Stimulated activated CD8-positive, alpha-beta memory T cell treated with anti-CD3 and anti-CD28 coated beads, Interleukin-4, amount 100 ng/mL, for 1 hour (primary cell): ENCODE data around the gene FBXL2.

Experiments used
- DNase-seq, 2 donors: peaks; one replicate each; pipeline ENCODE4 v3.0.0-alpha.2; 2020; ENCODE audit warnings: low read depth in 2 of 2, low spot score in 1 of 2

FBXL2 gene, protein sequence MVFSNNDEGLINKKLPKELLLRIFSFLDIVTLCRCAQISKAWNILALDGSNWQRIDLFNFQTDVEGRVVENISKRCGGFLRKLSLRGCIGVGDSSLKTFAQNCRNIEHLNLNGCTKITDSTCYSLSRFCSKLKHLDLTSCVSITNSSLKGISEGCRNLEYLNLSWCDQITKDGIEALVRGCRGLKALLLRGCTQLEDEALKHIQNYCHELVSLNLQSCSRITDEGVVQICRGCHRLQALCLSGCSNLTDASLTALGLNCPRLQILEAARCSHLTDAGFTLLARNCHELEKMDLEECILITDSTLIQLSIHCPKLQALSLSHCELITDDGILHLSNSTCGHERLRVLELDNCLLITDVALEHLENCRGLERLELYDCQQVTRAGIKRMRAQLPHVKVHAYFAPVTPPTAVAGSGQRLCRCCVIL

DNA sequence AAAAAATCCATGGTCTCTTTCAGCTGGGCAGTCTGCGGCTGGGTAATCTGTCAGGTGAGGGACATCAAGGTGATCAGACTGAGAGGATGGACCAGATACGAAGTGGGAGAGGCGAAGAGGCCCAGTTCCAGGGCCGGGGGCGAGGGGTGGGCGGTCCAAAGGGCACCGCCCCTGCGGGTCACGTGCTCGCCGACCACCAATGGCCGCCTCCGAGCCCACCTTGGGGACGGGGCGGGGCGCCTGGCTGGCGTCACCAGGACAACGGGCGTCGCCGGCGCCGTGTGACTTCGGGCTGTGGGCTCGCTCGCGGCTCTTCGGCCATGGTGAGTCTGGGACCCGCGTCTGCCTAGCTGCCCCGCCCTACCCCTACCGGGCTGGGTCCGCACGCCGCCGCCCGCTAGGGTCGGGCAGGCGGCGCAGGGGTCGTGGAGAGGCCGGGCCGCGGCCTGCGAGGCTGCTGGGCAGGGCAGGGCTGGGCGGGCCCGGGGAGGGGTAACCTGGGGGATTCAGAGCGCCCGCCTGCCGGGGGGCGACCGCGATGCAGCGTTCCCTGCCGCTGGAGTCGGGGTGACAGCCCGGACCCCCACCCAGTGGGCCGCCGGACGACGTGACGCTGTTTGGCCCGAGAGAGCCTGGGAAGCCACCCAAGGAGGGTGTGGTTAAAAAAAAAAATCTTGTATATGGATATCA, at the start of gene FBXL2:
Gene FBXL2, plus strand, starts transcription at position 250 of the 690 bp plus-strand sequence. Its CDS starts 71 bp downstream, at position 321.
- no peak for DNase-seq

- no peak for DNase-seq
Observed at GRCh38 chr3:33229066-33229465, 48.2 kb upstream of the FBXL2 start.

DNA sequence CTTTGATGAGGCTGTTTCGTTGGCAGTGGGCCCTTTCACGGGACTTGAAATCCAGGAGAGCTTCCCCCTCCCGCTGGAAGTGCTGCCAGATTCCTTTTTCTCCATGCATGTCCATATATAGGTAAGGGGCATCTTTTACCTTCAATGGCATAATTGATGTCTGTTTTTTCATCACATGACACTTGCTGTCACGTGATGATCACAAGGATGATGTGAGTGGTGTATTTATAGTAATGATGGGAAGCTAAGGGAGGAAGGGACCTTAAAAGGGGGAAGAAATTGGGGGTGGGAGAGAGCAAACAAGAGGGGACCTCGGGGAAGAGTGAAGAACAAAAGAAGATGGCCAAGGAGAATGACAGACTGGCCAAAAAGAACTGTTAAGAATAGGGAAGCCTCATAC, 47.3 kb upstream of the FBXL2 start:
- no peak for DNase-seq

GRCh38 chr3:33231756-33232465, 45.3 kb upstream of the FBXL2 start:
- no peak for DNase-seq

DNA sequence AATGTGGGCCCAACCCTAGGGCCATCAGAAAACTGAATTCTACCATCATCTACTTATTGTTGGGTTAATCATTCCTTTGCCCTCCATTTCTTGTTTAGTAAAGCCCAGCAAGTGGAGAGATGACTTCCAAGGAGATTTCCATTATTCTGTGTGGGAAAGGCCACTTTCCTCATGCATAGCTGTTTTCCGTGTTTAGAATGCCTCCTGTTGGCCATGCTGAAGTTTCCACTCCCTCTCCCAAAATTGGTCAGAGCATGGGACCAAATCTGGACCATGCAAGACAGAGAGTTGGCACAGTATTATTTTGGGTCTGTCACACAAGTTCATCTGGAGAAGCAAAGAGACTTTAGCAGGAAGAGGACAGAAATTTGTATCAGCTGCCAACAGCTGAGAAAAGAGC, 43.4 kb upstream of the FBXL2 start:
- no peak for DNase-seq

DNA sequence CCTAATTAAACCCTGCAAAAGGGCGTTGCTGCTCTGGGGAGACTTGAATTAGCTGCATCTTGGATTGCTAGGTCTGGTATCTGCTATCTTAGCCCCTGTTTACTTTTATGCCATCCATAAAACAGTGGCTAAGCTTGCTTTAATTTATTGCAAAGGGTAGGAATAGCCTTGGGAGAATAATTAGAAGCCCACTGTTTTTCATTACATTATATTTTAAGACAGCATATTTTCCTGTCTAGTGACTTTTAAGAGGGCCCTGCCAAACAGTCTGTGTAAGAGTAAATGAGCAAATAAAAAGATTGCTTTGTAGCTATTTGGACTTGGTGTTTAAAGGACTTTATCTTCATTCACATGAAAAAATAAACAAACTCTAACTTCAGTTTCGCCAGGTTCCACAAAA, 41.2 kb upstream of the FBXL2 start:
- no peak for DNase-seq

- DNase-seq, result no peak
Observed at GRCh38 chr3:33237439-33237838, 39.8 kb upstream of the FBXL2 start.

- no peak for DNase-seq
Observed at GRCh38 chr3:33238923-33239322, 38.3 kb upstream of the FBXL2 start.

GRCh38 chr3:33240261-33240660, 37.0 kb upstream of the FBXL2 start:
- DNase-seq, result no peak

DNA sequence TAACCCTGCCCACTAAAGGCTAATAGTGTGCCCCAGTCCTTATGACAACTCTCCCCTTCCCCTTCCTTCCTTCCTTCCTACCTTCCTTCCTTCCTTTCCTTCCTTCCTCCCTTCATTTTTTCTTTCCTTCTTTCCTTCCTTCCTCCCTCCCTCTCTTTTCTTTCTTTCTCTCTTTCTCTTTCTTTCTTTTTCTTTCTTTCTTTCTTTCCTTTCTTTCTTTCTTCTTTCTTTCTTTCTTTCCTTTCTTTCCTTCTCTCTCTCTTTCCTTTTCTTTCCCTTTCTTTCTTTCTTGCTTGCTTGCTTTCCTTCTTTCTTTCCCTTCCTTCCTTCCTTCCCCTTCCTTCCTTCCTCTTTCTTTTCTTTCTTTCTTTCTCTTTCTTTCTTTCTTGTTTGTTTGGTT, 30.5 kb upstream of the FBXL2 start:
- DNase-seq, result no peak

GRCh38 chr3:33250712-33251111, 26.5 kb upstream of the FBXL2 start:
- DNase-seq, result no peak

- DNase-seq, result no peak
Observed at GRCh38 chr3:33256249-33256648, 21.0 kb upstream of the FBXL2 start.

- DNase-seq, result no peak
Observed at GRCh38 chr3:33260104-33260503, 17.1 kb upstream of the FBXL2 start.

DNA sequence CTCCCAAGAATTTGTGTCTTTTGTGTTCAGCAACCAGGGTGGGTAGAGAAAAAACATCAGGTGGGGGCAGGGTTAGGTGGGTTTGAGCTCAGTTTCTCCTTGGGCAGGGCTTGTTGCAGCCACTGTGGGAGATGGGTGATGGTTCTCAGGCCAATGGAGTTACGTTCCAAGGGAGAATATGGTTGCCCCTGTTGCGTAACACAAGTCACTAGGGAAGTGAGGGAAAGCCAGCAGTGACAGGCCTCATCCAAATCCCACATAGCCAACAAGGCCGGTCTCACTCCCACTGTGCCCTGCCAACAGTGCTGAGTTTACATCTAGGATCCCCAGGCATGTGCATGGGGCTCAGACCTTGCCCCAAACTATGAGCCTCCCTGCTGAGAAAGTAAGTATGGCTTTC, 7.9 kb upstream of the FBXL2 start:
- no peak for DNase-seq

- no peak for DNase-seq
Observed at GRCh38 chr3:33271324-33271723, 5.9 kb upstream of the FBXL2 start.

GRCh38 chr3:33273628-33274027, 3.6 kb upstream of the FBXL2 start:
- DNase-seq, result no peak

GRCh38 chr3:33278163-33278562, 921 bp downstream of the FBXL2 start:
- no peak for DNase-seq

DNA sequence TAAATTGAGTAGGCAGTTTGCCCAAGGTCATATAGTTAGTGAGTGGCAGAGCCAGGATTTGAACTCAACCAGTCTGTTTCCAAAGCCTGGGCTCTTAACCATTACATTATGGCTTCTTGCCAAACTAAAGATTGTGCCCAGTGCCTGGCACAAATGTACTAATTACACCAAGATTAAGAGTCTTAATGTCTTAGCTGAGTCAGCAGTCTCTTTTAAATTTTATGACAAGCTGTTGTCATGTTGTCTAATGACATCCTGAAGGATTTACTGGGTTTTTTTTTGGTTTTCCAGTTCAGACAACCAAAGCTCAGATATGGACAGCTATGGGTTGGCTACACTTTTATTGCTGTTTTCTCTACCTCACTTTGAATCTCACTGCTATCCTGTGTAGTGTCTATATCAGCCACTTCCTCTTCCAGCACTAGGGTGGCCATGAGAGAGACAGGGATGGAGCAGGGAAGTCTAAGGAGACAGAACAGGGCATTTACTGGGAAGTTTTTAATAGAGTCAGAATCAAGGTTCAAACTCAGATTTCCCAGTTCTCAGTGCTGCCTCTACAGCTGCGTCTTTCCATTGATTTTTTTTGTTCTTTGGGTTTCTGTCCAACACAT, 10.5 kb downstream of the FBXL2 start:
- DNase-seq, result no peak

- DNase-seq, result no peak
Observed at GRCh38 chr3:33299395-33300081, 22.3 kb downstream of the FBXL2 start.

- DNase-seq, result no peak
Observed at GRCh38 chr3:33312361-33312760, 35.1 kb downstream of the FBXL2 start.

- no peak for DNase-seq
Observed at GRCh38 chr3:33313331-33313730, 36.1 kb downstream of the FBXL2 start.
